H4 (cell line): ENCODE results near the gene DKC1. TPM values are rescaled to one million over a fixed set of nuclear protein-coding genes. Genes with fewer than 3 reads are reported as not detected.
"Not testable (repeated sequence)": the region's sequence is repeated elsewhere in the genome, so short reads cannot be mapped to it uniquely, and the experiment has no call there.

Source experiments
- DNase-seq: peaks from one replicate; pipeline ENCODE4 v3.0.0-alpha.2; 2015; ENCODE audit warnings: low spot score
- total RNA-seq: library from RNA; depleted of rRNA; stranded (reverse); fragments of >200 nt; shearing (Covaris generic); gene quantifications from 2 replicates; pipeline ENCODE4 v1.2.3, GENCODE V29; 2014

Gene DKC1
- total RNA-seq, 1 experiment from 2014 or later = 68.3 TPM

DNA sequence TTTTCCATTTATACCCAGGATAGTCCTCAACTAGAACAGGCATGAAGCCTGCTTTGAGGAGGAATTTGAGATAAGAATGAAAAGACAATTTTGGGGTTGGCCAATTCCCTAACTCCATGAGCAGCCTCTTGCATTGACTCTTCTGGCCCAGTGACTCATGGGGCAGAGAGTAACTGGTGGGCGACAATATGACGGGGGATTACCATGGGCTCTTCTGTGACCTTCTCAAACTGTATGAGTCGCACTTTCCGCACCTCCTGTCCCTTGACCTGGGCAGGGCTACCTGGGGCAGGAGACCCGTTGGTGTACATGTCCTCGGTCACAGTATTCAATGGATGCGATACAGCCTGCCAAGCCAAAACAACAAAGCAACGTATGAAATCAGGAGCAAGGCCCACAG is 29.3 kb downstream of the DKC1 start:
- no peak for DNase-seq

GRCh38 chrX:154793084-154793795 is 30.6 kb downstream of the DKC1 start:
- DNase-seq = no peak

GRCh38 chrX:154795016-154795415 is 32.4 kb downstream of the DKC1 start:
- no peak for DNase-seq

- DNase-seq = no peak
These were observed 34.3 kb downstream of the DKC1 start for GRCh38 chrX:154797006-154797405.

GRCh38 chrX:154799556-154800348 is 37.1 kb downstream of the DKC1 start:
- DNase-seq = peak; percentile 31

DNA sequence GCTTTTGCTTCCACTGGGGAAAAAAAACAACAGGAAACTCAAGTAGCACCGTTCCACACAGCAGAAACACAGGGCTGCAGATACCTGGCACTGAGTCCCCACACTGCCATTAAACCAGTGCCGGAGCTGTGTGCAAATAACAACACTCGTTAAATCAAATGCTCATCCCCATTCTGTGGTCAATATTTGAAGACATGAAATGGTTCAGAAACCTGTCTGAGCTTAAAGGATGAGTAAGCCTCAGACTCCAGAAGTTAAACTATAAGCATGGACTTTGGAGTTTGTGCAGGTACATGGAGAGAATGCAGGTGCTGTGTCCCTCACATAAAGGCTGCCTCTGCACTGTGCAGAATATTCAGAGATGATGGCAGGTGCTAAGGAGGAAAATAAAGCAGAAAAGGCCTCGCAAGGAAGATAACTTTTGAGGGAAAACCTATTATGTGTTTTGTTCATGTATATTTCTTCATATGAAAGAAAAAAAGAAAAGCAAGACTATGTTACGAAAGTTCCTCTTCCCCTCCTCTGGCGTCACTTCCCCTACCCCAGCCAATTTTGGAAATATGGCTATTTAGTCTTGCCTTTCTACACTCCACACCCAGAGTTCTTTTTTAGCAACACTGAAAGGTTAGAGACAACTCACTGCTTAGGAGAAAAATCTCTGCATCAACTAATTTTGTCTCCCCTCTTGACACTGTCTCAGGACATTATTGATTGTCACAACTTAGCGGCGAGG is 38.0 kb downstream of the DKC1 start:
- no peak for DNase-seq

DNA sequence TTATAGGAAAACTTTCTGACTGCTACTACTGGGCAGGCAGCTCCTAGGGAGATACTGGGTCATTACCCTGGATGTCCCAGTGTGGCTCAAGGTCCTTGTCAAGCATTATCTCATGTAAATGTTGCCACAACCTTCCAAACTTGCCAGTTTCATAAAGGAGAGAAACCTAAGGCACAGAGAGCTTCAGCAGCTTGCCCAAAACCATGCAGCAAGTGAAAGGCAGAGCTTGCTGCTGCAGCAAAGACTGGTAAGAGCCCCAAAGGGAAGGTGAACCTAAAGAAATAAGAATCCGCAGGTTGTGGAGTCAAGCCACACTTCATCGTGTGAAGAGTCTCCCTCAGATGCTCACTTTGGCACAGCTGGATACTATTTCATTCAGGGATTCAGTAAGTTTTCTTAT is 40.3 kb downstream of the DKC1 start:
- DNase-seq = no peak

- no peak for DNase-seq
These were observed 41.7 kb downstream of the DKC1 start for GRCh38 chrX:154804261-154804956.

DNA sequence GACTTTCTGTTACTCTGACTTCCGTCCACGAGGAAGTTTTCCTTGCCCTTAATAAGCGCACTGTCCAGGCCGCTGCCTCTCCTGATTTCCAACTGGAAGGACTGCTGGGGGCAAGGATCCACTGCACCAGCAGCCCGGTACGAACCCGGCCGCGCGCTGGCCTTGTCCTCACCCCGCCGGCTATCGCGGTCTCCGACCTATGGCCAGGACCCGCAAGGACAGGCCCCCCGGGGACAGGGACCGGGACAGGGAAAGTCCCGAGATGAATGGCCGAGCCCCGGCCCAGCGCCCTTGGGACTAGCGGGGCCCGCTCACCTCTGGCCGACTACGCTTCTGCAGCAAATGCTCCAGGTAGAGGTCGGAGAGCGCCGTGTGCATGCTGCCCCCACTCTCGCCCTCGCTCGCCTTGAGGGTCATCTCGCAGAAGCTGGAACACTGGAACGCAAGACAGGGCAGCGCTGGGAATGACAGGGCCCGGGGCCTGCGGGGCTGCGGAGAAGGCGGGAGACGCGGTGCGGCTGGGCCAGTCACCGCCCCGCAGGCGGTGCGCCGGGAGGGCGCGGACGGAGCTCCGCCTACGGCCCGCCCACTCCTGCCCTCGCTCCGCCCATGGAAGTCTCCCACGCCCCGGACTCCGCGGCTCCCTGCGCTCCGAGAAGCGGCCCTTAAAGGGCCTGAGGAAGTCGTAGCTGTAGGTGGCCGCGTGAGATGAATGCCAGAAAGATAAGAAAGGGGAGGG is 42.5 kb downstream of the DKC1 start, which contains the start of gene MPP1:
Gene MPP1, minus strand, starts transcription at position 529 of the 739 bp plus-strand sequence. Its CDS starts 112 bp downstream, at position 417.
- peak; percentile 20 for DNase-seq

DNA sequence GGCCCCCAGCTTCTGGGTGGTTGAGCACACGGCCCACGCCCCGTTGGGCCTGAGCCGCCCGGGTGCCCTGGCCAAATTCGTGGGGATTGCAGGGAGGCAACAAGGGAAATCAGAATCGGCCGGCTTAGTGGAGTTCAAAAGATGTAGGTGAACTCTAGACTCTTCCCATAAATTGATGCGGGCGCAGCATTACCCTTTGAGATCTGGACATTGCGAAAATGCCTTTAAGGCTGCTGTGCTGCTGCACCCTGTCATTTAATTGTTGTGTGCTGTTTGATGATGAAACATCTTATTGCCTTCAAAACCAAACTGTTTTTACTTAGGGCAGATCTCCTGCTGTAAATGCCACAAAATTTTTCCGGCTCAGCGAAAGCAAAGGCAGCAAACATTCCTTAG is 43.0 kb downstream of the DKC1 start:
- peak; percentile 13 for DNase-seq

- no peak for DNase-seq
These were observed 44.3 kb downstream of the DKC1 start for GRCh38 chrX:154806837-154807501.

DNA sequence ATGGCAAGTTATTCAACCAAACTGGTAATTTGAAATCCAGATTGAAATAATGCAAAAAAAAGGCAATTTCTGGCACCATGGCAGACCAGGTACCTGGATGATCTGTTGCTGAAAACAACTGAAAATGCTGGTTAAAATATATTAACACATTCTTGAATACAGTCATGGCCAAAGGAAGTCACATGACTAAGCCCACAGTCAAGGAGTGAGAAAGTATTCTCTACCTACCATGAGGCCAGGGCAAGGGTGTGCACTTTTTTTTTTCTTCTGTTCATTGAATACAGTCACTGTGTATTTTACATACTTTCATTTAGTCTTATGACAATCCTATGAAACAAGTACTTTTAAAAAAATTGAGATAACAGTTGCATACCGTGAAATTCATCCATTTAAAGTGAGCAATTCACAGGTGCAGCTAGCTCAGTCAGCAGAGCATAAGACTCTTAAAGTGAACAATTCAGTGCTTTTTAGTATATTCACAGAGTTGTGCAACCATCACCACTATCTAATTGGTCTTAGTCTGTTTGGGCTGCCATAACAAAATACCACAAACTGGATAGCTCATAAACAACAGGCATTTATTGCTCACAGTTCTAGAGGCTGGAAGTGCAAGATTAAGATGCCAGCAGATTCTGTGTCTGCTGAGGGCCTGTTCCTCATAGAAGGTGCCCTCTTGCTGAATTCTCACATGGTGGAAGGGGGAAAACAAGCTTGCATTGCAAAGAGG is 47.4 kb downstream of the DKC1 start:
- peak; percentile 29 for DNase-seq

- no peak for DNase-seq
These were observed 49.9 kb downstream of the DKC1 start for GRCh38 chrX:154812341-154813101.

GRCh38 chrX:154813801-154814200 is 51.1 kb downstream of the DKC1 start:
- DNase-seq = no peak

DNA sequence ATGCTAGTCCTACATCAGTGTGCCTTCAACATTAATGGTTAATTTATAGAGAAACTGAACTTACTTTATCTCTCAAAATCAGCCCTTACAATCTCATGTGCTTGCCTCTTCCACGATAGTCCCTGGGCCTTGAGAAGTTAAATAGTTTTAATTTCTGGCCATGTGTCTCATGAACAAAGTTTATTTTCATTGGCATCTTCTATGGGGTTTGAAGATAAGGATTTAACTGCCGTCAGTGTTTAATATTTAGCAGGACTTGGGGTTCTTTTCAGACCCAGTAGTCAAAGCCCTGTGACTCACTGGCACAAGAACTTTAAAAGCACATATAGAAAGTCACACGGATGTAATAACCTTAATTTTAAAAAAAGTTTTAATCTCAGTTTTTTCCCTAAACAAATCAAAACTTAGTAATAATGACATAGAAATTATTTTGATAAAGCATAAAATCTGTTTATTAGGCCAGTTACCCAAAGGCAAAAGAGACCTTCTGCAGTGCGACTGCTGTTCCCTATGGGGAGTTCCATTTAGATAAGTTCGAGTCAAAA is 52.7 kb downstream of the DKC1 start:
- DNase-seq = no peak

DNA sequence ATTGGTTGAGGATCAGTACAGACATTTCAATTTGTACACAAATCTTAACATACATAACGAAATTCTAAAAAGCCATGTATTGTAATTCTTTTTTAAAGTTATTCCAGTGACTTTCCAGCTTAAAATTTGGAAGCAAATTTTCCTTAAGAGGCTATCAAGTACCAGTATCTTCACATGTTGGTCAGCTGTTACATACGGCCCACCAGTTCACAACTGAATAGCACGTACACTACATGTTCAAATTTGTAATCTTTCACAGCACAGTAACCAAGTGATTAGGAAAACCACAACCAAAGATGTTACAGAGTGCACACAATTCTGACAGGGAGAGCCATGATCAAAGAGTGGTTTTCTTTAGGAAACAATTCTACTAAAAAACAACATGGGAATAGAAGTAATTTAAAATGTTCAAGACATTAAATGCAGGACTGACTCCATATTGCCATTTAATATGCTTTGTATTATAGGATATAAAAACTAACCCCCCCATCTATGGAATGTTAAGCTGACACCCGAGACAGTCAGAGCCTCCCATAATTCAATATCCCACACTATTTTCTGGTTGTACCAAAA is 53.7 kb downstream of the DKC1 start:
- not testable (repeated sequence) for DNase-seq

GRCh38 chrX:154817048-154817618 is 54.5 kb downstream of the DKC1 start:
- DNase-seq = not testable (repeated sequence)
